Left hindlimb (tissue), 1 donor: ENCODE measurements around the gene C1GALT1.
"Not testable (repeated sequence)": the region's sequence is repeated elsewhere in the genome, so short reads cannot be mapped to it uniquely, and the experiment has no call there.

Experiments used
- DNase-seq: peaks from one replicate; pipeline ENCODE4 v3.0.0-alpha.2; 2018

Gene C1GALT1

DNA sequence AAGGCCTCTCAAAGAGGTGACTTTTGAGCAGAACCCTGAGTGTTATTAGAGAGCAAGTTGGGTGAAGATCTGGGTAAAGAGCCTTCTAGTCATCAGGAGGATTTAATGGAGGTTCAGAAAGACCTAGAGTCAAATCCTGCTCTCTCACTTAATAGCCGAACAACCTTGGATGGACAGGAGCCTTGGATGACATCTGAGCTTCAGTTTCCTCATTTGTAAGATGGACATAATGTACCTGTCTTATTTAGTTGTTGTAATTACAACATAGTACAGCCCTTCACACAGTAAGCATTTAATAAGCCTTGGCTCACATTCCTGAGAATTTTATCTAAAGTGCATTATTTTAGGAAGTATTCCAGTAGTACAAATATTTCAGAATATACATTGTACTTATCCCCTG, 57.0 kb downstream of the C1GALT1 start:
- no peak for DNase-seq

DNA sequence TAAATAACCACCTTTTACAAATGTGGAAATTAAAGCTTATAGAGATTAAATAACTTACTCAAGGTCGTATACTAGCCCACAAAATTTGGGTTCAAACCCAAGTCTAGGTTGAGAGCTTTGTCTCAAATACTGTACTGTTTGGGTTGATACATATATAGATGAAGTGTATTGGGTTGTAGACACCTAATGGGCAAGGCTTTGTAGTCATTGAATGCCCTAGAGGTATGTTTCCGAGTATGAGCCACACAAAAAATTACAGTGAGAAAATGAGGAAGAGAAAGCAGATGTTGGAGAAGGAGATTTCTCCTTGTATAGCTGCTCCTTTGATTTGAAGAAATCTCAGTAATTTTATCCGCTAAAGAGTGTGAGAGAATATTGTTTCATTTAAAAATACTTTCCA, 60.6 kb downstream of the C1GALT1 start:
- no peak for DNase-seq

DNA sequence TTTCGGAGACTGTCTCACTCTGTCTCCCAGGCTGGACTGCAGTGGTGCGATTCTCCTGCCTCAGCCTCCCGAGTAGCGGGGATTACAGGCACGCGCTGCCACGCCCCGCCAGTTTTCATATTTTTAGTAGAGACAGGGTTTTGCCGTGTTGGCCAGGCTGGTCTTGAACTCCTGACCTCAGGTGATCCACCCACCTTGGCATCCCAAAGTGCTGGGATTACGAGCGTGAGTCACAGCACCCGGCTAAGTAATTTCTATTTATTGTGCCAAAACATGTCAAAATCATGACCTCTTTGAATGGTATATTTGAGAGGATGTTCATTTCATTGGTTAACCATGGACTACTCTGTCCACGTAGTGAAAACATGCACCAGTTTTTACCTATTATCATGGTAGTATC, 62.9 kb downstream of the C1GALT1 start:
- DNase-seq = not testable (repeated sequence)

DNA sequence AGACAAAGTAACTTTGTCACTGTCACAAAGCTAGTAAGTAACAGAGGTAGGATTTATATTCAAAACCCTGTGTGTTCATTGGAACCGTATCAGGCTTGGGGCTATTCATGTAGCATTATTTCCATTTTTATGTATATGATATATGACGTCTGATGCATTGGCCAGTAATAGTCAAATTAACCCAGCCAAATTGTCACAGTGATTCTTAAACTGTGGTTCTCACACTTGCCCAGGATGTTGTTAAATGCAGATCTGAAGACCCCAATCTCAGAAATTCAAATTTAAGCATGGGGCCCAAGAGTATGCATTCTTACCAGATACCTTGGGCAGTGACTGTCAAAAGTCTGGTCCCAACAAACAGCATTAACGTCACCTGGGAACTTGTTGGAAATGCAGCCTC, 63.9 kb downstream of the C1GALT1 start:
- DNase-seq = no peak

DNA sequence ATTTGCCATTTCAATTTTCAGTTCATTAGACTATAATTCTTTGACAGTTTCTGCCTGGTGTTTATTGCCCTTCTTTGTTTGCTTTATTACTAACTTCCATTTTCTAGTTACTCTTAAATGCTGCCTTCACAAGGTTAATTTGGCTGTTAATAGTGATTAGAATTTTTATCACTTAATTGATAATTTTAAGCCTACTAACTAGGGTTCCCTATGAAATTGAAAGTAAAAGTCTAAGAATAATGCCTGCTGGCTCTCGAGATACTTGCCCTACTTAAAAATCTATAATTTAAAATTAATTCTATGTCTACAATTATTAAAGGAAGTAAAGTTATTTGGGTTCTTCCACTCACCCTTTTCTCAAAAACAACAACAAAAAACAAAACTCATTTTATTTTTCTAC, 65.3 kb downstream of the C1GALT1 start:
- no peak for DNase-seq

DNA sequence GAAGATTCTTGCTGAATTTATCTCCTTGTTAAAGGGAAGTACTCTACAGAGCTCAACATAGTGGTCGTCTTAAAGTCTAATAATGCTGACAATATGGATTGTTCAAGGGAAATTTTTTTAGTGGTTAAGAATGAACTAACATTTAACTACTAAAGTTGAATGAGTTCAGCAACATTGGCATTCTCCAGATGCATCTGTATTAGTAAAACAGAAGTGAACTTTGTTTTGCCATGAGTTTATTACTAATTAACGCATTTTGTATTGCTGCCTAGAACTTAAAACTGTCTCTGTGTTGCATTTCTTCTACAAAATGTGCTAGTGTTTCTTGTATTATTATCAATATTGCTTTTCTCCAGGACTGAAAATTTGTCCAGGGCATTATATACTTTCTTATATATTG, 67.5 kb downstream of the C1GALT1 start:
- DNase-seq = no peak

DNA sequence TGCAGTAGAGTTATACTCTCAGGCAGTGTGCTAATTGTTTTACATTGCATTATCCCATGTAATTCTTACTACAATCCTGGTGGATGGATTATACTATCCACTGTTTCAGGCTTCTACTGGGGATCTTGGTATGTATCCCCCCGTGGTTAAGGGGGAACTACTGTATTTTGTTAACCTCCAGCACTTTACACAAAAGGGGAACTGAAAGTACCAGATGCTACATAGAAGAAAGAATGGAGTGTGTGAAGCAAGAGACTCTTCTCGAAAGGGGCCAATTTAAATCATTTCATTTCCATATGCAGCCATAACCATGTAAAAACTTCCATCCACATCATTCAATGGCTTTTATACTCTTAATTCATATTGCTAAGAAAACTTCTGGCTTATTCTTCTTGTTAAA, 69.4 kb downstream of the C1GALT1 start:
- DNase-seq = no peak

DNA sequence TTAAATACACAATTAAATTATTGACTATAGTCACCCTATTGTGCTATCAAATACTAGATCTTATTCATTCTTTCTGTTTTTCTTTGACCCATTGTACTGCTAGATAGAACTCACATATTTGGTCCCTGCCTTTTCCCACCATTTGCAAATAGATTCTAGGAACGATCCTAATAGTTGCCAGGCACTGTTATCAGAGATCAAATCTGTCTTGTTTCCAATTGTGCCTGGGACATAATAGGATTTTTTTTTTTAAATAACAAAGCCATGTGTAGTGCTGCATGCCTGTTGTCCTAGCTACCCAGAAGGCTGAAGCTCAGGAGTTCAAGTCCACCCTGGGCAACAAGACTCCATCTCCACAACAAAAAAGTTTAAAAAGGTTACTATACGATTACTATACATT, 72.0 kb downstream of the C1GALT1 start:
- no peak for DNase-seq

DNA sequence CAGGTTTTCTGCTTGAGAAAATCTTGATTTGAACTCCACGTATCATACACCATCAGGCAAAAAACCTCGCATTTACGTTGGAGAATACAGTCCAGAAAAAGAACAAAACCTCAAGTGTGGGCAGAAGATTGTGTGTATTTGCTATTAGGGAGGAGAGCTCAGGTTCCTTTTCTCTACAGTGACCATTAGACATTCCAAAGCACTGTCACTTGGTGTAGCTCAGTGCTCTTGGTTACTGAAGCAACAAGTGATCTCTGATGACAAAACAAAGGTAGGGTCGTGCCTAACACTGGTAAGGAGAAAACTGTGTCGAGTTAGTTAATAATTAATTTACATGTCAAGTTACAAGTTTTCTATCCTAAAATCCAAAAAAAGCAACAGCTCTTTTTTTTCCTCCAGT, 72.6 kb downstream of the C1GALT1 start:
- no peak for DNase-seq

DNA sequence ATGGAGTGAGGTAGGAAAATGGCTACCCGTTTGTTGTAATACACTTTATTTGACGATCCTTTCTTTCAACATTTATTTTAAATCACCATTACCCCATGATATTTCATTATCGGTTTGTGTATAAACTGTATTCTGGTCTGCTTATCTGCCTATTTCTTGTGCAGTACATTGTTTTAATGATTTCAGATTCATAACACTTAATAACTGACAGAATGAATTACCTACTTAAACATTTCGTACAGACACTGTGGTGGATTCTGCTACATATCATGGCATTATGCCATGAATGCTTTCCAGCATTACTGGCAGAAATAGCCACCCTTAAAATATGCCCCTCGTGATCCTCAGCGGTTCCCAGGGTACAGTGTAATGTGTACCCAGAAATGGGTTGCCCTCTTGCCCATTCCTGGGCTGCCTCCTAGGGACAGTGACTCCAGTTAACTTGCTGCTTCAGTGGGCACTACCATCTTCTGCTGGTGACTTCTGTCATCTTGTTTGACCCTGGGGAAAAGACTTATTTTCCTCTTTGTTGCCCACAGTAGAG, 74.5 kb downstream of the C1GALT1 start:
- no peak for DNase-seq

DNA sequence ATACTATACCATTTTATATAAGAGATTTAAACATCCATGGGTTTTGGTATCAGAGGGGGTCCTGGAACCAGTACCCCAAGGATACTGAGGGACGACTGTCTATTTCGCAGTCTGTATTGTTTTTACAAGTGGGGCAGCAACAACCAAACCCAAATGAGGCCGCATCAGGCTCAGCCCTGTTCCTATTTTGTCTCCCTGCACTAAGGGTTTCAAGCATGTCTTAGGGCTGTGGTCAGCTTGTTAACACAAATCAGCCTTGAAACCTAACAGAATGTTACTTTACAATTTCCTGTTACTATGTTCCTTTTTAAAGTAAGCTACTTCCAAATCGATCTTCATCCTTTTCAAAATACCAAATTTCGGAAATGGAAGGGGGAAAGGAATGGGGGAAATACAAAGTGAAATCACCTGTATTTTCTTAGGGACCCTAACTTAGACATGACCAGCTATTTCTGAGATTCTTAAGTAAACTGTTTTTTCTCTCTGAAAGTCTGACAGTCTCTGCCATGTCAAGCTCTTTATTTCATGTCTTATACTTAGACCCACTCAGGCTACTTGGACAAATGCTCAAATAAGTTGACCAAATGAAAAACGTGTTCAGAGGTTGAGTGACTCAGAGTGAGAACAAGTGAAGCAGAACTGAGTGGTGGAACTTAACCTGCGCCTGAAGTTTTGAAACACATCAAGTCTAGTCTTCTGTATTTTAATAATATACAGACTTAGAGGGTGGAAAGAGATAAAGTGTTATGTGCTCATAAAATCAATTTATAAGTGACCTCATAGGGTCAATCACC, 75.8 kb downstream of the C1GALT1 start:
- DNase-seq = no peak

DNA sequence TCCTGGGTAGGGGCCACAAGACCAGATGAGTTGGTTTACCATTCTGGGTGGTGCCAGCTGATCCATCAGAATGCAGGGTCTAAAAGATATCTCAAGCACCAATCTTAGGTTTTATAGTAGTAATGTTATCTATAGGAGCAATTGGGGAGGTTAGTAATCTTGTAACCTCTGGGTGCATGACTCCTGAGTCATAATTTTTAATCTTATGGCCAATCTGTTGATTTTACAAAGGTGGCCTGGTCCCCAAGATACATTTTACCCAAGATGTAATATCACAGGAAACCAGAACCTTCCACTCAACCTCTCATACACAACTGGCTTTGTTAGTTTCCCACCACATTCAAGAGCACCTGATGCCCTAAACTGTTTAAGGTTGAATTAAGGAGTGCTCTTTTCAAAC, 79.5 kb downstream of the C1GALT1 start:
- DNase-seq = no peak

DNA sequence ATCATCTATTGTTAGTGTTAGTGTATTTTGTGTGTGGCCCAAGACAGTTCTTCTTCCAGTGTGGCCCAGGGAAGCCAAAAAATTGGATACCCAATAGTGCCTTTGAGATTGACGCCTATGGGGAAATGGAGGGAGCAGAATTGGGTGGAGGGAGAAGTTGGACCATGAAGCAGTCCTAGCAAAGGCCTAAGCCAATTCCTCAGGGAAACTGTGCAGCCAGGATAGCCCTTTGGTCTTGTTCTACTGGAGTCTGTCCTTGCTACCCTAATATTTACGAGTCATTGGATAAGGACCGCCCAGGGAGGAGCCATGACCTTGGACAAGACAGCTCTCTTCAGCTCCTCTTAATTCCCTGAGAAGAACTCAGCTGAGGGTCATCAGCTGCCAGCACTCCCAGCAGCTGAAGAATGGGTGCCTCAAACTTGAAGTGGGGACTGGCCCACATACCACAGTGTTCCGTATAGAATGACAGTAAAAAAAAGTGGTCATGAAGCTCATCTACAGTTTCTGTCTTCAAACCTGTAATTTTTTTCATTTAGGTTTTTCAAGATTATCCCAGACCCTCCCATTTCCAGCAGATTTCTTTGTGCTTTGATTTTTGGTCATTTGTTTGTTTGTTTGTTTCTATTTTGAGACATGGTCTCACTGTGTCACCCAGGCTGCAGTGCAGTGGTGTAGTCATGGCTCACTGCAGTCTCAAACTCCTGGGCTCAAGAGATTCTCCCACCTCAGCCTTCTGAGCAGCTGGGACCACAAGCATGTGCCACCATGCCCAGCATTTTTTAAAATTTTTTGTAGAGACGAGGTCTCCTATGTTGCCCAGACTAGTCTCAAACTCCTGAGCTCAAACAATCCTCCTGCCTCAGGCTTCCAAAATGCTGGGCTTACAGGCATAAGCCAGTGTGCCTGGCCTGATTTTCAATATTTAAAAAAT, 81.2 kb downstream of the C1GALT1 start:
- DNase-seq = no peak

DNA sequence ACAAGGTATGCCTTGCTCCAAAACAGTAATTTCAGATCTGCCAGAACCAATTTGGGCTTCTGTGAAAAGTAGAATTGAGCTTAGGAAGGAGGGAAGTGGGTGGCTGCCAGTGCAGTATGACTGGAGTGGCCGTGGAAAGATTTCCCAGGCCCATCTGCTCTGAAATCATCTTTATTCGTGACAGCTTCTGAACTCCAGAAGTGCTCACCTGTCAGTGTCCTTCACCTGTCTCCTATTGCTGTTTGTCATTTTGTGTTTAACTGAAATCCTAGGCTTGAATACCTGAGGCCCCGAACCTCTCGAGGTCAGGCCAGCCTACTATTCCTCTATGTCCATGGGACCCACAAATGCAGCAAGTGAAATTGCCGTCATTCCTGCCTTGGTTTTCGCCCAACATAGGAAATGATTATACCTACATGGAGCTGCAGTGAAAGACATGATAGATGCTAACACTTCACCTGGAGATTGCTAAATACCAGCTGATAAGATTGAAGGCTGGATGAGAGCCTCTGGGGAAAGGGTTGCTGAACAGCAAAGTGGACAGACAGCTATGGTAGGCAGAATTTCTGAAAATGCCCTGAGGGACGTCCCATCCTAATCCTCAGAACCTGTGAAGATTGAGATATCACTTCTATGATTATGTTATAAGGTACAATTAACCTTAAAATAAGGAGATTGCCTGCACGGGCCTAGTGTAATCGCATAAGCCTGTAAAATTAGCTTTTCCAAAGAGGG, 82.1 kb downstream of the C1GALT1 start:
- DNase-seq = no peak

DNA sequence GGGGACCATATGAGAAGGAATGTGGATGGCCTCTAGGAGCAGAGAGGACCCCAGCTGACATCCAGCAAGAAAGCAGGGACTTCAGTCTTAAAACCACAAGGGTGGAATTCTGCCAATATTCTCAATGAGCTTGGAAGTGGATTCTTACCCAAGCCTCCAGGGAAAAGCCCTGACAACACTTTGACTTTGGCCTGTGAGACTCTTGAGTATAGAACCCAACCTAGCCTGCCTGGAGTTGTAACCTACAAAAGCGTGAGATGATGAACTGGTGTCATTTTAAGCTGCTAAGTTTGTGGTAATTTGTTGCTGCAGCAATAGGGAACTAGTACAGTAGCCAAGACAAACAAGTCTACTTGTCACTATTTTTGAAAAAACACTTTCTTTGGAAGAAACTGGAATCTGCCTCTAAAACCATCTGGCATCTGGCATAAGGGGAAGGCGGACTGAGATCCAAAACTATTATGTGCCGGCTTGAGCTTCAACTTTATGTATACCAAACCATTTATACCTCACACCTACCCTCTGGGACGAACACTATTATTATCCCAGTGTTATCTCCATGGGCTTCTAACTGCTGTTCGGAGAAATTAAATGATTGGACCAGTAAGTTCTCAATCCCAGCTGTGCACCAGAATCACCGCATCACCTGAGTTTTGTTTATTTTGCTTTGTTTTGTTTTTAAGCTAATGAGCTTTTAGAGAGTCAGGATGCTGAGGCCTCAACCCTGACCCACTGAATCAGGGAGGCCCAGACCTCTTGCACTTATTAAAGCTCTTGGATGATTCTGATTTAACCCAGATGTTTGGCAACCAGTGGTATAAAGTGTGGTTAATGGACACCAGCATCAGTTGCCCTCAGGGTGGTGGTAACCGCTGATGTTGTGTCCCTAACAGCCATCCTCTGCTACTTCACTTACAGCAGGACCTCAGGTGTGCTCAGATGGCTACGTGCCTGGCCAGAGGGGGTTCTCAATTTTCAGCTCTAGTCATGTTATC, 83.0 kb downstream of the C1GALT1 start:
- no peak for DNase-seq

DNA sequence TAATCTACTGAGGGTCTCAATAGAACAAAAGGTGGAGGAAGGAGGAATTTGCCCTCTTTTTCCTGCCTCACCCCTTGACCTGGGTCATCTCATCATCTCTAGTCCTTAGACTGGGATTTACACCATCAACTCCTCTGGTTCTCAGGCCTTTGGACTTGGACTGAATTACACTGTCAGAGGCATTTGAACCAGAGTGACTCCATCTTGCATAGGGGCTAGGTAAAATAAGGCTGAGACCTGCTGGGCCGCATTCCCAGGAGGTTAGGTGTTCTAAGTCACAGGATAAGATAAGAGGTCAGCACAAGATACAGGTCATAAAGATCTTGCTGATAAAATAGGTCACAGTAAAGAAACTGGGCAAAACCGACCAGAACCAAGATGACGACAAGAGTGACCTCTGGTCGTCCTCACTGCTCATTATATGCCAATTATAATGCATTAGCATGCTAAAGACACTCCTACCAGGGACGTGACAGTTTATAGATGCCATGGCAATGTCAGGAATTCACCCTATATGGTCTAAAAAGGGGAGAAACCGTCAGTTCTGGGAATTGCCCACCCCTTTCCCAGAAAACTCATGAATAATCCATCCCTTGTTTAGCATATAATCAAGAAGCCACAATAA, 84.0 kb downstream of the C1GALT1 start:
- DNase-seq = no peak

DNA sequence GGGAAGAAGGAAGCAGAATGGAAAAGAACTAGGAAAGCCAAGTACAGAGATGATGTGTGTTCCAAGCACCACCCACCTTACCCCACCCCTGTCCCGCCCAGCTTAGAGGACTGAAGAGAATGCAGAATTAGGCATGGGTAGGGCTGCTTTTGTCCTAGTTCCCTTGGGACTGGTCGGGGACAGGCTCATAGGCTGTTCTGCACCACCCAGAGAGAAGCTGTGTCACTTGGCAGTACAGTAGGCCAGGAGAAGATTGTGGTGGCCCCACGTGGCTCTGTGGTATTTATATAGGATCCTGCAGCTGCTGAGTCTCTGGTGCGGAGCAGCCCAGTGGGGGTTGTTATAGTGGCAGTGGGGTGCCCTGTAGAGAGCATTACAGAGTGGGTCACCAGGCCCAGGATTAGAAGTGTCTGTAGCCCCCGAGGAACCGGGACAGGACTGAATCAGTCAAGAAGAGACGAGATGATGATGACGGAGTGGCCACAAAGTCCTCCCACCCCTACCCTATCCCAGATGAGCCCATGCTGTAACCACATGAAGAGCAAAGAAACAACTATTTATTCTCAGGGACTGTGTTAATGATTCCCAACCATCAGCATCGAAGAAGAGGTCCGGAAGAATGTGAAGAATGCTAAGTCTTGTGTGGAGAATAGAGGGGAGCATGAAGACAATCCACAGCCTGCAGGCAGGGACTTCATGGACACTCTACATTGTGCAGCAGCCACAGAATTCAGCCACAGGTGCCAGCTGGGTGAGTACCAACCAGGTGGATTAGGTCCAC, 88.9 kb downstream of the C1GALT1 start:
- DNase-seq = no peak

DNA sequence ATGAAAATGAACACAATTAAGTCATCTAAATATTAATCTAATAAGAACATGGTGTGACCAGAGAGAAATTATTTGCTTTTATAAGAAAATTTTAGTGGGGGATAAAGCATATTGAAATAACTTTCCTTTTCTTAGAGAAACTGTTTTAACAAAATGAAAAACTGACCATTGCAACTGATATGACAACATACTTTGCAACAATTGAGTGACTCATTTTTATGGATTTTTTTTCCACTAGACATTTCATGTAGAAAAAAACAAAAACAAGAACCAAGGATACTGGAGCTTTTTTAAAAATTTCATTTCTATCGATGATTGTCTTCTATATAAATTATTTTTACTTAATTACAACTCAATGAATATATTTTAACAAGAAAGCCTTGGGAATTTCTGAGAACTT, 90.0 kb downstream of the C1GALT1 start:
- DNase-seq = no peak

DNA sequence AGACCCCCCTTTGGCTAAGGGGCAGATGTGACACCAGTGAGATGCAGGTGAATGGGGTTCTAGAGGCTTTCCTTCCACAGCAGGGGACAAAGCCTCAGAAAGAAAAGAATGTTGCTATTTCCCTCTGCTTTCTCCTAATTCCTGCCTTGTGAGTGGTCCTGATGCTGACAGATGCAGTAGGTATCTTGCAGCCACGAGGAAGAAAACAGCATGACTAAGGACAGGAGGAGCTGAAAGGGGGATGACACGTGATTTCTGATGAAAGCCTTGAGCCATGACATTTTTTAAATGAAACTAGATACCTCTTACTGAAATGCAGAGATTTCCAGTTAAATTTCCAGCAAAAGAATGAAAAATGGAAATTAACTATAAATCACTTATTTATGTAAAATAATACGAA, 92.4 kb downstream of the C1GALT1 start:
- DNase-seq = no peak

DNA sequence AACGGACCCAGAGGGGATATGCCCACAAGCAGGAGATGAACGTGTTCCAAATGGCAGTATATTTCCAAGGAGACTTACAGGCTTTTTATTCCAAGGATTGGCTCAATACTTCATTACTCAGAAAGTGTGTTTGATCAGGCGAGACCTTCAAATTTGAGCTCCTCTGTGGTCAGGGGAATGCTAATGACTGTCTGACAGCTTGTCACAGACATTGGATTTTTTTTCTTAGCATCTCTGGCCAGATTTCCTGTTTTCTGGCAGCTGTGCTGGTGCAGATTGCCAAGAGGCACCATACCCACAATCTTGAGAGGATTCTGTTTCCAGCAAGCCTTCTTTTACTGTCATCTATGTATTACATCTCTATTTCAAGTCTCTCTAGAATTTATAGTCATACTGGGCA, 93.8 kb downstream of the C1GALT1 start:
- no peak for DNase-seq
